Measurements from ENCODE around the gene LRRC74A.

The LRRC74A gene

DNA sequence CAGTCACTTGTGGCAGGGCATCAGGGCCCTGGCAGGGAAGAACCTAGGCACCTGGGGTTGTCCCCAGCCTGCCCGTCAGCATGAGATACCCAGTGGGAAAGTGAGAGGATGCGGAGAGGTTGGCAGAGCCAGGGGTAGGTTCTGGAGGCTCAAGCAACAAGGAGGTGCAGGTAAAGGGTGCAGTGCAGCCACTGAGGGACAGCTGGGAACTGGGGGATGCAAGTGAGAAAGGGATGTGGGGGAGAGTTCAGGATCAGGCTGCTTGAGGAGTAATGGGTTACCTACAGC, 46.2 kb upstream of the LRRC74A start:
- H3K27ac ChIP-seq: no peak overlapping the region
- TF ChIP-seq, protein P1, sequence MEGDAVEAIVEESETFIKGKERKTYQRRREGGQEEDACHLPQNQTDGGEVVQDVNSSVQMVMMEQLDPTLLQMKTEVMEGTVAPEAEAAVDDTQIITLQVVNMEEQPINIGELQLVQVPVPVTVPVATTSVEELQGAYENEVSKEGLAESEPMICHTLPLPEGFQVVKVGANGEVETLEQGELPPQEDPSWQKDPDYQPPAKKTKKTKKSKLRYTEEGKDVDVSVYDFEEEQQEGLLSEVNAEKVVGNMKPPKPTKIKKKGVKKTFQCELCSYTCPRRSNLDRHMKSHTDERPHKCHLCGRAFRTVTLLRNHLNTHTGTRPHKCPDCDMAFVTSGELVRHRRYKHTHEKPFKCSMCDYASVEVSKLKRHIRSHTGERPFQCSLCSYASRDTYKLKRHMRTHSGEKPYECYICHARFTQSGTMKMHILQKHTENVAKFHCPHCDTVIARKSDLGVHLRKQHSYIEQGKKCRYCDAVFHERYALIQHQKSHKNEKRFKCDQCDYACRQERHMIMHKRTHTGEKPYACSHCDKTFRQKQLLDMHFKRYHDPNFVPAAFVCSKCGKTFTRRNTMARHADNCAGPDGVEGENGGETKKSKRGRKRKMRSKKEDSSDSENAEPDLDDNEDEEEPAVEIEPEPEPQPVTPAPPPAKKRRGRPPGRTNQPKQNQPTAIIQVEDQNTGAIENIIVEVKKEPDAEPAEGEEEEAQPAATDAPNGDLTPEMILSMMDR (IDR thresholded peaks at IDR 0.05): no peak
- peaks cover 11% of the 10 kb centered on the region for H3K36me3 ChIP-seq

DNA sequence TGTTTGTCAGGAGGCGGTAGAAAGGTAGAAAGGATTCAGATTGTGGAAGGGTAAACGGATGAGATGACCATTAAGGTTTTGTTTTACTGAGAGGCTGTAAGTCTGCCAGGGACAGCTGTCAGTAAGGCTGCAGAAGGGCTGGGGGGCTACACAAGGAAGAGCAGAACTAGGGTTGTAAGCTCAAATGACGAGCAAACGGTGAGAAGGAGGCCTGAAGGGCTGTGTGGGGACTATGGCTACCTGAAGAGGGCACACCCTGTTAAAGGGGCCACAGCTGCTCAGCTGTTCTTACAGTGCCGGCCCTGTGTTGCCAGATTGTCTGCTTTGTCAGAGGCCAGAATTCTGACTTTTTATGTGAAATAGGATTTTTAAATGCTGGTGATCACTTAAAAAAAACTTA, 45.8 kb upstream of the LRRC74A start:
- no peaks in the 10 kb centered on the region for H3K9me3 ChIP-seq
- H3K36me3 ChIP-seq: peaks cover 11% of the 10 kb centered on the region
- no peaks in the 10 kb centered on the region for H3K27me3 ChIP-seq
- TF ChIP-seq, protein P1 (IDR thresholded peaks at IDR 0.05): no peak
- peaks cover 6% of the 10 kb centered on the region in 2 experiments for H3K4me1 ChIP-seq (ENCODE audit: control insufficient read depth in 1 of 2, insufficient read depth in 1 of 2, low read depth in 1 of 2, low read length in 1 of 2)
- no peak overlapping the region for H3K27ac ChIP-seq
- H3K4me3 ChIP-seq (ENCODE audit: low read depth in 1 of 2, low read length in 1 of 2): no peak overlapping the region

More for the DNA sequence above, 46.2 kb upstream of the LRRC74A start:
- peaks cover 6% of the 10 kb centered on the region in 2 experiments for H3K4me1 ChIP-seq (ENCODE audit: control insufficient read depth in 1 of 2, insufficient read depth in 1 of 2, low read depth in 1 of 2, low read length in 1 of 2)
- H3K4me3 ChIP-seq (ENCODE audit: low read depth in 1 of 2, low read length in 1 of 2): no peak overlapping the region
- H3K9me3 ChIP-seq: no peaks in the 10 kb centered on the region
- H3K27me3 ChIP-seq: no peaks in the 10 kb centered on the region

DNA sequence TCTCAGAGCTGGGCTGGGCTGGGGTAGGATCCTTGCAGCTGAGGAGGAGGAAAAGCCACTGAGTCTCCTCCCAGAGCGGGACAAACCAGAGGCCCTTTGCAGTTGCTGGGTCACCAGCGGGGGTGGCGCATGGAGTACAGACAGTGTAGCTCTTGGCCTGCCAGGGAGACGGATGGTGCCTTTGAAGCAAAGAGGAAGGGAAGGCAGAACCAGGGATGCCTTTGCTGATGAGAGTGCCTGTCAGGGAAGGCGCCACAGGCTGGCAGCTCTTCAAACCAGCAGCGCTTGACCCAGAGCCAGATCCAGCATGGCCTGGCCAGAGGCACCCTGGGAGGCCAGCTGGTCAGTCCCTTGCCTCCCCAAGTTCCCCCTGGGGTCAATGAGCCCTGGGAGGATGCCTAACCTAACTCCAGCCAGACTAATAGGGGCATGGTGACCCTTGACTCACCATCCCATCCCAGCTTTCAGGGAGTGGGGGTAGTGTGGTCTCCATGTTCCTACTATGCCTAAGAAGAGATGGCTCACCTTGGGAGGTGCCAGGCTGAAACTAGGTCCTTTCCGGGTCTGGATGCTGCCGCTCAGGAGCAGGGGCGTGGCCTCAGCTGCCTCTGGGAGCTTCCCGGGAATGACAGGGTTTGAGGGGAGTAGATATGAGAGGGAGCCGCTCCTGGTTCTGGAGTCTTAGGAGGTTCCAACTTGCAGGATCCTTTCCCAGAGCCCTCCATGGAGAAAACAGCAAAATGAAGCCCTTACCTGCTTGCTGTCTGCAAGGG, 45.1 kb upstream of the LRRC74A start:
- TF ChIP-seq, protein P1 (IDR thresholded peaks at IDR 0.05): no peak
- Histone ChIP-seq H3K9me3 (no peaks in the 10 kb centered on the region), H3K4me3 (ENCODE audit: low read depth in 1 of 2, low read length in 1 of 2) (no peak overlapping the region), H3K27me3 (no peaks in the 10 kb centered on the region), H3K36me3 (peaks cover 11% of the 10 kb centered on the region), H3K4me1 (ENCODE audit: control insufficient read depth in 1 of 2, insufficient read depth in 1 of 2, low read depth in 1 of 2, low read length in 1 of 2) (peaks cover 6% of the 10 kb centered on the region in 2 experiments), H3K27ac (no peak overlapping the region)

DNA sequence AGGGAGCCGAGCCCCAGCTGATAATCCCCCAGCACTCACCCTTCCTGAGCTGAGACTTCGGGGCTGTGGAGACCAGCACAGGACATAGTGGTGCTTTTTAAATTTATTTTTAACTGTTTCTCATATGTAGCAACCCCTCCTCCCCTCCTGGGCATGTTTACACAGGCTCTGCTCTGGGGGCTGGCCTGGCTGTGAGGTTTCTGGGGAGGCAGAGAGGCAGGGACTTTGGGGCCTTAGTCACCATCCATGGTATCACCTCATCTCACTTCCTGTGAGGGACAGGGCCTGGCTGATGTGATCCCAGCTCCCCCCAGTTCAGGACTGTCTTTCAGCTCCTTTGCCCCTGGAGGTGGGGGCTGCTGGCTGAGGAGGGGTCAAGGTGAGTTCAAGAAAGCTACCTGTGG, 44.6 kb upstream of the LRRC74A start:
- Histone ChIP-seq H3K4me3 (ENCODE audit: low read depth in 1 of 2, low read length in 1 of 2) (no peak overlapping the region), H3K27me3 (no peaks in the 10 kb centered on the region), H3K4me1 (ENCODE audit: control insufficient read depth in 1 of 2, insufficient read depth in 1 of 2, low read depth in 1 of 2, low read length in 1 of 2) (peaks cover 6% of the 10 kb centered on the region in 2 experiments), H3K36me3 (peaks cover 11% of the 10 kb centered on the region), H3K9me3 (no peaks in the 10 kb centered on the region), H3K27ac (no peak overlapping the region)
- TF ChIP-seq, protein P1 (IDR thresholded peaks at IDR 0.05): no peak

DNA sequence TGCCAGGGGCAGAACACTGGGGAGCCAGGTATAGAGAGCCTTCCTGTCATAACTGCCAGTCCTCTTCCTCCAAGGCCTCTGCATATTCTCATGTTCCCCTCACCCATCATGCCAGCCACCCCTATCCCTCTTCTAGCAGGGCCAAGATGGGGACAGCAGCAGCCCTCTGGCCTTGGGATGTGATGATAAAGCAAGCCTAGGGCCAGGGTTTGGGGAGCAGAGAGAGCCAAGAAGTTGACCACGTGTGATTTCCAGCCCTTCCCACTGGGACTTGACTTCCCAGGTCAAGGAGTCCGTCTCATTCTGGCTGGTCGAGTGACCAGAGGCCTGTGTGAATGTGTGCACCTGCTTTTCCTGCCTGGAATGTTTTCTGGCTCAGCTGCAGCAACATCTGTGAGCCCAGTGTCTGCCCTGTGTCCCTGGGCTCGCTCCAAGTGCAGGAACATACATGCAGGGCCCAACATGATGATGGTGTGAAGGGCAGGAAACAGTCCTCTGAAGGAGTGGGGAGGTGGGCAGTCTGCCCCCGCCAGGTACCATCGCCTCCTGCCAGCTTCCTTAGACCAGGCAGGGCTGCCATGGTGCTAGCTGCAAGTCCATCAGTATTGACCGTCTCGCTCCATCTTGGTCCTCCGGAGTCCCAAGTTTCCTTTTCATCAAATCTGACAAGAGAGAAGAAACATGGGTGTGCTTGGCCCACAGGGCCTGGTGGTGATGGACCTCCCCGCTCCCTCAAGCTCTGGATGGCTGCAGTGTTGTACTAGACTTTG, 43.9 kb upstream of the LRRC74A start:
- no peak overlapping the region for H3K4me3 ChIP-seq (ENCODE audit: low read depth in 1 of 2, low read length in 1 of 2)
- H3K4me1 ChIP-seq (ENCODE audit: control insufficient read depth in 1 of 2, insufficient read depth in 1 of 2, low read depth in 1 of 2, low read length in 1 of 2): peaks cover 6% of the 10 kb centered on the region in 2 experiments
- H3K27ac ChIP-seq: no peak overlapping the region
- H3K36me3 ChIP-seq: peaks cover 11% of the 10 kb centered on the region
- H3K27me3 ChIP-seq: no peaks in the 10 kb centered on the region
- H3K9me3 ChIP-seq: no peaks in the 10 kb centered on the region
- TF ChIP-seq, protein P1 (IDR thresholded peaks at IDR 0.05): no peak

All from neutrophil (primary cell).